Activated CD4-positive, alpha-beta T cell treated with anti-CD3 and anti-CD28 coated beads for 4 hours (primary cell): Measurements from ENCODE around the gene TUT1.
"Not testable (repeated sequence)": the region's sequence is repeated elsewhere in the genome, so short reads cannot be mapped to it uniquely, and the experiment has no call there.

ENCODE experiments used
- DNase-seq, 2 donors: peaks; one replicate each; pipeline ENCODE4 v3.0.0-alpha.2; 2020

Gene TUT1

GRCh38 chr11:62591448-62592145, at the start of gene TUT1:
TSS of gene TUT1 (minus strand) at chr11:62591523. CDS start at chr11:62591485, 38 bp downstream.
- peak; percentile 95 for DNase-seq

GRCh38 chr11:62632492-62632891, 41.2 kb upstream of the TUT1 start:
- DNase-seq: no peak

GRCh38 chr11:62627713-62628112, 36.4 kb upstream of the TUT1 start:
- no peak for DNase-seq

- DNase-seq: no peak
Measured at GRCh38 chr11:62622476-62623089, 31.3 kb upstream of the TUT1 start.

- peak; percentile 97 to 99 for DNase-seq
Measured at GRCh38 chr11:62621567-62622470, 30.5 kb upstream of the TUT1 start, which contains the start of gene B3GAT3. TSS of gene B3GAT3 (minus strand) at chr11:62621986. CDS start at chr11:62621947, 39 bp downstream.

GRCh38 chr11:62621027-62621566, 29.8 kb upstream of the TUT1 start:
- DNase-seq: no peak

- not testable (repeated sequence) for DNase-seq
Measured at GRCh38 chr11:62616957-62617356, 25.6 kb upstream of the TUT1 start.

- DNase-seq: no peak
Measured at GRCh38 chr11:62615521-62615920, 24.2 kb upstream of the TUT1 start.

- DNase-seq: peak; percentile 33 to 47
Measured at GRCh38 chr11:62614275-62614674, 23.0 kb upstream of the TUT1 start.

- DNase-seq: no peak
Measured at GRCh38 chr11:62613291-62613778, 22.0 kb upstream of the TUT1 start.

GRCh38 chr11:62612366-62613290, 21.3 kb upstream of the TUT1 start, which contains the start of the genes EML3 and ROM1:
TSS of gene EML3 (minus strand) at chr11:62612775. CDS start at chr11:62612457, 318 bp downstream.
TSS of gene ROM1 (plus strand) at chr11:62613257. CDS start at chr11:62613282, 25 bp downstream.
- DNase-seq: peak; percentile 89 to 92

- peak; percentile 38 to 47 for DNase-seq
Measured at GRCh38 chr11:62611705-62612365, 20.5 kb upstream of the TUT1 start.

GRCh38 chr11:62610814-62611704, 19.7 kb upstream of the TUT1 start:
- no peak for DNase-seq

- DNase-seq: no peak
Measured at GRCh38 chr11:62610403-62610802, 19.1 kb upstream of the TUT1 start.

- DNase-seq: no peak
Measured at GRCh38 chr11:62608776-62609175, 17.5 kb upstream of the TUT1 start.

GRCh38 chr11:62607714-62608113, 16.4 kb upstream of the TUT1 start:
- DNase-seq: no peak

- DNase-seq: no peak
Measured at GRCh38 chr11:62605902-62606301, 14.6 kb upstream of the TUT1 start.

- DNase-seq: no peak
Measured at GRCh38 chr11:62605467-62605866, 14.1 kb upstream of the TUT1 start.

GRCh38 chr11:62604460-62605120, 13.3 kb upstream of the TUT1 start:
- no peak for DNase-seq
